A673 (cell line): ENCODE measurements around the gene TNS3.

Experiments
- CTCF ChIP-seq: fragments of 300-800, 200-600 bp; sonication (generic); conservative IDR thresholded peaks from 2 replicates; pipeline ENCODE4 v1.5.1; 2017; ENCODE audit warnings: low read depth, mild to moderate bottlenecking, antibody characterized with exemption, low read length, moderate library complexity, mixed read lengths
- EZH2 ChIP-seq: fragments of 200-600 bp; sonication (generic); IDR thresholded peaks from 2 replicates; pipeline ENCODE4 v1.6.1; 2017; ENCODE audit warnings: borderline replicate concordance, low read depth, mild to moderate bottlenecking, mixed read lengths, antibody characterized with exemption, low read length; ENCODE audit not compliant: poor library complexity, severe bottlenecking

GRCh38 chr7:47525066-47525623 lies 56.8 kb downstream of the TNS3 start:
- TF ChIP-seq CTCF: no peak
- TF ChIP-seq EZH2: no peak
